Upper lobe of right lung (tissue), 1 donor: ENCODE measurements around the gene ZIC2. TPM values are rescaled to one million over a fixed set of nuclear protein-coding genes. Genes with fewer than 3 reads are reported as not detected.
"Not testable (repeated sequence)": the region's sequence is repeated elsewhere in the genome, so short reads cannot be mapped to it uniquely, and the experiment has no call there.

Source experiments
- ATAC-seq: fragments of 200-7000 bp; cut with Tn5 transposase; one replicate; pipeline ENCODE4 v1.9.1; 2020; ENCODE audit warnings: mild to moderate bottlenecking, moderate library complexity
- DNase-seq: peaks from one replicate; pipeline ENCODE4 v3.0.0-alpha.2; 2020
- H3K27ac ChIP-seq: fragments of 200-600 bp; one replicate; pipeline ENCODE4 v1.8.0; 2022
- H3K27me3 ChIP-seq: fragments of 200-600 bp; one replicate; pipeline ENCODE4 v1.8.0; 2022; ENCODE audit warnings: mild to moderate bottlenecking
- H3K36me3 ChIP-seq: fragments of 200-600 bp; one replicate; pipeline ENCODE4 v1.8.0; 2022
- H3K4me1 ChIP-seq: fragments of 200-600 bp; one replicate; pipeline ENCODE4 v1.8.0; 2022
- H3K4me3 ChIP-seq: fragments of 200-600 bp; one replicate; pipeline ENCODE4 v1.8.0; 2022; ENCODE audit warnings: mild to moderate bottlenecking
- H3K9me3 ChIP-seq: fragments of 200-600 bp; one replicate; pipeline ENCODE4 v1.8.0; 2022
- CTCF ChIP-seq: fragments of 200-600 bp; IDR thresholded peaks from one replicate; pipeline ENCODE4 v1.8.0; 2022; ENCODE audit warnings: antibody characterized with exemption
- intact Hi-C: fragments of 100-400 bp; cut with DNase I; formaldehyde crosslinking; loops from one replicate; pipeline ENCODE4 v1.11.0; 2022
- total RNA-seq: library from RNA; stranded (reverse); fragmentation: NEBNext Ultra II Directional; extraction: Animal tissue kit (Norgen Biotek cat#: 25700); gene quantifications from one replicate; pipeline ENCODE4 v1.2.1, GENCODE V29; 2021
- donor health status: DM: no; HTN: yes; CAD: no; lungs with severe emphysema.

The ZIC2 gene
- total RNA-seq, 1 donor from 2014 or later: not detected

GRCh38 chr13:99944102-99944501 is 37.5 kb upstream of the ZIC2 start:
- H3K4me1 ChIP-seq: no peaks in the 10 kb centered on the region
- peaks cover 28% of the 10 kb centered on the region for H3K27me3 ChIP-seq
- ATAC-seq (no peak), DNase-seq (no peak)
- no peak for TF ChIP-seq CTCF
- H3K36me3 ChIP-seq: no peaks in the 10 kb centered on the region
- H3K9me3 ChIP-seq: no peaks in the 10 kb centered on the region
- no peak overlapping the region for H3K27ac ChIP-seq
- no peak overlapping the region for H3K4me3 ChIP-seq
- intact Hi-C loops: no loop called here

- intact Hi-C loops: no loop called here
- H3K4me3 ChIP-seq: no peak overlapping the region
- H3K27me3 ChIP-seq: peaks cover 28% of the 10 kb centered on the region
- ATAC-seq (no peak), DNase-seq (no peak)
- H3K4me1 ChIP-seq: no peaks in the 10 kb centered on the region
- H3K36me3 ChIP-seq: no peaks in the 10 kb centered on the region
- TF ChIP-seq CTCF: no peak
- H3K27ac ChIP-seq: no peak overlapping the region
- no peaks in the 10 kb centered on the region for H3K9me3 ChIP-seq
Measured at GRCh38 chr13:99944606-99945005, 37.0 kb upstream of the ZIC2 start.

GRCh38 chr13:99945515-99945914 is 36.1 kb upstream of the ZIC2 start:
- DNase-seq, intact Hi-C loops, H3K4me1 ChIP-seq, H3K9me3 ChIP-seq, H3K4me3 ChIP-seq, H3K36me3 ChIP-seq, ATAC-seq, H3K27ac ChIP-seq: not testable (repeated sequence)
- H3K27me3 ChIP-seq: peaks cover 28% of the 10 kb centered on the region

- no peaks in the 10 kb centered on the region for H3K36me3 ChIP-seq
- TF ChIP-seq CTCF: no peak
- no peaks in the 10 kb centered on the region for H3K9me3 ChIP-seq
- DNase-seq (no peak), ATAC-seq (no peak)
- no peak overlapping the region for H3K27ac ChIP-seq
- intact Hi-C loops: no loop called here
- H3K27me3 ChIP-seq: peaks cover 28% of the 10 kb centered on the region
- no peak overlapping the region for H3K4me3 ChIP-seq
- H3K4me1 ChIP-seq: no peaks in the 10 kb centered on the region
Measured at GRCh38 chr13:99947666-99948065, 33.9 kb upstream of the ZIC2 start.

- intact Hi-C loops: no loop called here
- Histone ChIP-seq H3K4me3 (no peak overlapping the region), H3K9me3 (no peaks in the 10 kb centered on the region), H3K27ac (no peak overlapping the region), H3K27me3 (peaks cover 30% of the 10 kb centered on the region), H3K36me3 (no peaks in the 10 kb centered on the region), H3K4me1 (no peaks in the 10 kb centered on the region)
- TF ChIP-seq CTCF: no peak
- DNase-seq (no peak), ATAC-seq (no peak)
Measured at GRCh38 chr13:99948411-99948810, 33.2 kb upstream of the ZIC2 start.

GRCh38 chr13:99948907-99949678 is 32.5 kb upstream of the ZIC2 start:
- DNase-seq (no peak), ATAC-seq (peak; percentile 59)
- no peak overlapping the region for H3K27ac ChIP-seq
- no peaks in the 10 kb centered on the region for H3K36me3 ChIP-seq
- H3K9me3 ChIP-seq: no peaks in the 10 kb centered on the region
- no peak overlapping the region for H3K4me3 ChIP-seq
- no peaks in the 10 kb centered on the region for H3K4me1 ChIP-seq
- TF ChIP-seq CTCF: no peak
- H3K27me3 ChIP-seq: peaks cover 35% of the 10 kb centered on the region
- intact Hi-C loops: no loop called here
